Measurements from ENCODE around the gene RNPEP.
"Not testable (repeated sequence)": the region's sequence is repeated elsewhere in the genome, so short reads cannot be mapped to it uniquely, and the experiment has no call there.

The RNPEP gene

GRCh38 chr1:202010180-202011015, 27.9 kb downstream of the RNPEP start, which contains the start of gene ELF3:
Gene ELF3 (plus strand): TSS chr1:202010587. CDS start chr1:202011137, 550 bp downstream.
- DNase-seq (ENCODE audit: low read depth), result no peak

- DNase-seq (ENCODE audit: low read depth), result no peak
Measured at GRCh38 chr1:202011994-202012393, 29.5 kb downstream of the RNPEP start.

- no peak for DNase-seq (ENCODE audit: low read depth)
Measured at GRCh38 chr1:202012544-202013478, 30.4 kb downstream of the RNPEP start.

GRCh38 chr1:202013603-202014002, 31.2 kb downstream of the RNPEP start:
- no peak for DNase-seq (ENCODE audit: low read depth)

GRCh38 chr1:202014060-202014459, 31.6 kb downstream of the RNPEP start:
- no peak for DNase-seq (ENCODE audit: low read depth)

GRCh38 chr1:202014915-202015661, 32.6 kb downstream of the RNPEP start:
- no peak for DNase-seq (ENCODE audit: low read depth)

GRCh38 chr1:202015662-202015937, 33.2 kb downstream of the RNPEP start:
- no peak for DNase-seq (ENCODE audit: low read depth)

- DNase-seq (ENCODE audit: low read depth), result peak; percentile 33
Measured at GRCh38 chr1:202016022-202016810, 33.8 kb downstream of the RNPEP start.

GRCh38 chr1:202016811-202017748, 34.6 kb downstream of the RNPEP start:
- no peak for DNase-seq (ENCODE audit: low read depth)

- DNase-seq (ENCODE audit: low read depth), result no peak
Measured at GRCh38 chr1:202017749-202018467, 35.5 kb downstream of the RNPEP start.

- no peak for DNase-seq (ENCODE audit: low read depth)
Measured at GRCh38 chr1:202018468-202019234, 36.2 kb downstream of the RNPEP start.

GRCh38 chr1:202019235-202019558, 36.7 kb downstream of the RNPEP start:
- DNase-seq (ENCODE audit: low read depth), result not testable (repeated sequence)

- DNase-seq (ENCODE audit: low read depth), result no peak
Measured at GRCh38 chr1:202023001-202023433, 40.6 kb downstream of the RNPEP start.

GRCh38 chr1:202029171-202029665, 46.8 kb downstream of the RNPEP start:
- DNase-seq (ENCODE audit: low read depth), result peak; percentile 48

- DNase-seq (ENCODE audit: low read depth), result no peak
Measured at GRCh38 chr1:202029727-202030126, 47.3 kb downstream of the RNPEP start.

GRCh38 chr1:202031796-202032195, 49.3 kb downstream of the RNPEP start:
- DNase-seq (ENCODE audit: low read depth), result no peak

- DNase-seq (ENCODE audit: low read depth), result no peak
Measured at GRCh38 chr1:202034149-202034682, 51.8 kb downstream of the RNPEP start.

GRCh38 chr1:202034683-202035462, 52.4 kb downstream of the RNPEP start:
- peak; percentile 94 for DNase-seq (ENCODE audit: low read depth)

Measured in fibroblast of the conjunctiva (primary cell).